HG02678 (cell line): ENCODE measurements around the gene DYRK2.

Experiments used
- ATAC-seq: cut with Tn5 transposase; IDR thresholded peaks from one replicate; pipeline ENCODE4 v1.9.1; 2021; ENCODE audit warnings: mild to moderate bottlenecking, moderate library complexity; ENCODE audit not compliant: unreplicated experiment

DYRK2 gene

DNA sequence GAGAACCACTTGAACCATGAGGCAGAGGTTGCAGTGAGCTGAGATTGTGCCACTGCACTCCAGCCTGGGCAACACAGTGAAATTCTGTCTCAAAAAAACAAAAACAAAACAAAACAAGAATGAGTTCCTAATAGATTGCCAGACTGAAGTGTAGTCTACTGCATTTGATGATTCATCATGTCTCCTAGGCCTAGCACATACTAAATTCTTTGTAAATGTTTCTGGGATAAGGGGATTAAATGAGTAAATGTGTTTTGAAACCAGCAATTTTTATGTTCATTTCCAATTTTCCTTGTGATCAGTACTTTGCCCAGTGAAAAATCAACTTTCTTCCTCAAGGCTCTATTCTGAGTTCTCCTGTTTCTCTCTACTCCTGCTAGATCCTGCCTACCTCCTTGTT lies 2.9 kb upstream of the DYRK2 start:
- ATAC-seq = no peak

DNA sequence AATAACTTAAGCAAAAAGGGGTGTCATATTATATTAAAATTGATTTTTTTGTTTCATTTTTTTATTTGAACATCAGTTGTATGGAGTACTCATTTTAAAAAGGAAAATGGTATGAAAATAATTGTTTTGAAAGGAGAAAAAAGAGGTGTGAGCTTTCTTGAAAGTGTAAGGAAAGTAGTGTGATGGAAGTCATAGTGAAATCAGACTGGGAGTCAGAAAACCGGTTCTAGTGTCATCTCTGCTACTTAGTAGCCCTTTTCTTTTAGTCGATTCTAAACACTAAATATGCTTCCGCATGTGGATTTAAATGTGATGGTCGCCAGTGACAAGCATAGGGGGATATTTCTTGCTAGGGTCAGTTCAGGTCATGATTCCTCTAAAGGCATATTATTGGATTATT lies 1.8 kb upstream of the DYRK2 start:
- ATAC-seq = no peak

DNA sequence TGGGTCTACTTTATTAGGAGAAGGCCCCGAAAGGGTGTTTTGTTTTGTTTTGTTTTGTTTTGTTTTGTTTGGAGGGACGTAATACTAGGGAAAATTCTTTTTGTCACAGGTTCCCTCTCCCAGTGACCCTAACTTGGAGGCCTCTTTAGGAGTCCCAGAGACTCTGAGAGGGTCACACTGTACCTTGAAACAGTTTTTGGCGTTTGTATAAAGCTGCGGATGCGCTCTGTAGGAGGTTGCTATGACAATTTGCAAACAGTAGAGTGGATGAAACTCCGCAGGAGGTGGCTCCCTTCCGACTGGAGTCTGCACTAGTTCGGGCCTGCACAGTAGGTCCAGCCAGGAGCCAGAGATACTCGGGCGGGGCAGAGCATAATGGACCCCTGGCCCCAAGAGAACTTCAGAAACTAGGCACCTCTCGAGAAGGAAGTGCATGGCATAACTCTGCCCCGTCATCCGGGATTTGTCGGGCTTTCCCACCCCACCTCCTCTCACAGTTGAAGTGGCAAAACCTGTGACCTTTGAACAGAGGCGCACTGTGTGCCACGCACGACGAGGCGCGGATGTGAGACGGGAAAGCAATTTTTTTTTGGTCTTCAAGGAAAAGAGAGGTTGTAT lies 1.3 kb upstream of the DYRK2 start:
- no peak for ATAC-seq

DNA sequence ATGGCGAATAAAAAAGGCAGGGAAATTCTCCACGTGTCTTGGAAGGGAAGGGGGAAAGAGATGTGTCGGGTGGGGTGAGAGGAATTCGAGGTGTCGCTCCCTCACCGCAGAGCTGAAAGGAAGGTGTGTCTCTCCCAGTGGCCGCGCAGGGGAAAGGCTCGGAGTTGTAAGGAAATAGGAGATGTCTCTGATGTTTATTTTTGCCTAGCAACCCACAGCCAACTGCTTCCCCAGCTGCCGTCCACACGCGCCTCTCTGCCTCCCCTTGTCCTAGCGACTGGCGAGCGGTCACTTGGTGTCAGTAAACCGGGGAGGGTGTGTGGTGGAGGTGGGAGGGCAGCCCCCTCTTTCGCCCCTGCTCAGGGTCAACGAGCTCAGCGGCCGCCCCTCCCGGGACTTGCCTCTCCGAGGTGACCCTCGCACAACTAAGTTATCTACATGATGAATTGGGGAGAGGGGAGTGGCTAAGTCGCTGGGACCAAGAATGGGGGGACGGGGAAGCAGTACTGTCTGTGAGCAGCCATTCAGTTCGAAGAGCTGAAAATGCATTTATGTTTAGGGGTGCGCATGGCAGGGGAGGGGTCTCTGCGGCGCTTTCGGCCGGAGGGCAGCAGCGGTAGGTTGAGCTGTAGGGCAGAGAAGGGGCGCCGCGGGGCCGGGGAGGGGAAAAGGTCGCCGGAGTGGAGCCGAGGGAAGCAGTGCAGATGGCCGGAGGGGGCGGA lies 585 bp upstream of the DYRK2 start:
- peak; percentile 0 for ATAC-seq

DNA sequence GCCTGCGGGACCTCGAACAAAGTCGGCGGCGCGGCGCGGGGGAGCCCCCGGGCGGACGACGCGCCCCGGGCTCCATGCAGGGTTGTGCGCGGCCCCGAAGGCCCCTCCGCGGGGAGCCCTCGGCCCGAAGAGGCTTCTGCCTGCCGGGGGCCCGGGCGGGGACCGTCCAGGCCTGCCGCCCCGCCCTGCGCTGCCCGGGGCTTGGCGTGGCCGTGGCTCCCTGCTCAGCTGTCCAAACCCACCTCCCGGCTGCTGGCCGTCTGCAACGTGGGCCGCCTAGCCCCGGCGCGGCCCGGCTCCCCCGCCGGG lies 670 bp downstream of the DYRK2 start:
- ATAC-seq = peak; percentile 24

DNA sequence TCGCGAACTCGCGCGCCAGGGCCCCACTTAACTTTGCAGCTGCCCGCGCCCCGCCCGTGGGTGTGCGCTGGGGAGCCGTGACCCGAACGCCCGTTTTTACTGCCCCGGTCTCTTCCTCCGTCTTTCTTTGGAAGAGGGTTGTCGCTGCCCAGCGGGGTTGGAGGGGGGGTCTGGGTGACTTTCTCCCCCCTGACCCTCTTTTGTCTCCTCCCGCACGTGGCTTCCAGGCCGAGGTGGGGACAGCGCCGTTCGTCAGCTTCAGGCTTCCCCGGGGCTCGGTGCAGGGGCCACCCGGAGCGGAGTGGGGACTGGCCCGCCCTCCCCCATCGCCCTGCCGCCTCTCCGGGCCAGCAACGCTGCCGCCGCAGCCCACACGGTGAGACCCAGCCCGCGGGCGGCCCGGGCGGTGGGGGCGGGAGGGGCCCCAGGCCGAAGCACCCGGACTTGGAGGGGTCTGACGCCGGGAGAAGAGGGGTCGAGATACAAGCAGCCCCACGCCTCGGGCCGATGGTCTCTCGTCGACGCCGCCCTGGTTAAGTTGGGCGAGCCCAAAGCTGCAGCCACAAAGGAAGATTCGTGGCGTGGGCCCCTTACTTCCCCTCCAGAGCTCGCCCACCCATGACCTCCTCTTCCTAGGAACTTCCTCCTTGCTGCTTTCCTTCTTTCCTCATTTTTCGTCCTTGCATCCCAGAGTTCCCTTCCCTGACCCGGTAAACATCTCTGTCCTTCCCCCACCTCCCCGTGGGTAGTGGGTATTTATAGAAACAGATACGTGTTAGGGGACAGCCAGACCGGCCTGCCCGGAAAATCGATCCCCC lies 1.2 kb downstream of the DYRK2 start:
- ATAC-seq = peak; percentile 4

DNA sequence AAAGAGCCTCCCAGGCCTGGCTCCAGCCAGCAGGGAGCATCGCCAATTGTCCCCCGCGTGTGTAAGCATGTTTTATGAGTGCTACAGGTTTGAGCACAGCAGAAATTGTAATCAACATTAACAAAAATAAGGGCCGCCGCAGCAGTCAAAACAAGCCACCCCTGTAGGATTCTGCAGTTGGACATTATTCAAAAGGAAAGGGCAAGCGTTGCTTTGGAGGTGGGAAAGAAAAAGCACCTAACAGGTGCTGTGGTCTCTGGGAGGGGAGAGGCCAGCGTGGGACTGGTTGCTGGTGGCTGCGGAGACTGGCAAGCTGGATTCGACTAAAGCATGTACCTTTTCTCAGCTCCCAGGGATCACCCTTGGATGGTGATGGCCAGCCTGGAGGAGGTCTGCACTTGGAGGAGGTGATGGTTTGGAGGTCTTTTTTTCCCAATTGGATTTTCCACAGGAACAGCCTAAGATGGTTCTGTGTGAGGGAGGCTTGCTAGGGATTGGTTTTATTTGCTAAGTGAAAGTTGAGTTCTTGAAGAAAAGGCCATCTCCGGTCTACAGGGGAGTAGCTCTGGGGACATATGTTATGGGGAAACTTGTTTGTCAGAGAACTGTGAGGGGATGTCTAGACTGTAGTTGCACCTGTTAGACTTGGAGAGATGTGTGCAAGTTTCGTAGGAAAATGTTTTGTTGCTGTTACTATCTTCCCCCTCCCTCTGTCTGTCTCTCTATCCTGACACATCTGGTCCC lies 2.0 kb downstream of the DYRK2 start:
- peak; percentile 29 for ATAC-seq

DNA sequence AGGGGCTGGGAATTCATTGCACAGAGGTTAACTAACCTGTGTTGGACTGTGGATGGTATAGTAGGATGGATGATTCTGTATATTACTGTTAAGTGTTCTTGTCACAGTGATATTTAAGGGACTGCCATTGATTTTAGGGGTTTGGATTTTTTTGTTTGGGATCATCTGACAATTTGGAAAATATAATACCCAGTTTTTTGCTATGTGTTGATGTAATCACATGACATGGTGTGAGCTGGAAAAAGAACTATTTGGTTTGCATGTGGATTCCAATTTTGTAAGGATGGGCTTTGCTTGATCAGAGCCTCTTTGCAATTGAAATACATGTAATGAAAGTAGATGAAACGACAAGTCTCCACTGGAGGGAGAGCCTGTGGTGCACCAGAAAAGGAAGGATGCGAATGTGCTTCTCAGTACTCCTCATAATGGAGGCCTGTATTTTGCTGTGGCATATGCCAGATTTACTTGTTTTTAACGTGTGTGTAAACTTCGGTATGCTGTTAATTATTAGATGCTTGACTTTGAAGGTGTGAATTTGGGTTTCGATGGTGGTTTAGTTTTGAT lies 2.7 kb downstream of the DYRK2 start:
- ATAC-seq = no peak

DNA sequence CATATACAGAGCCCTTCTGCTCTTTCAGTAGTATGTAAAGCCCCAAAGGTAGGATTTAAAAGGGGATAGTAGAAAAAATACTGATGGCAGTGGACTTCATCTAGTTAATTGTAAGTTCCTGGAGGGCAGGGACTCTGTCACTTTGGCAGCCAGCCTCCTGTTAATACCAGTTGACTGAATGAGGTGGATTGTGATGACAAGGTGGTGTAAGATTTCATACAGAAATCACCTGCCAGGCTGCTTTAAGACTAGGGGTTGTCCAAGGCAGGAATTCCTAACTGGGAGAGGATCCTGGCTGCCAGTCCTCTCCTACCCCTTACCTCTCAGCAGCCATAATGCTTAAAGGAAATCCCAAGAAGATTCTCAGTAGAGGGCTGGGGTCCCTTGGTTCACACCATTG lies 7.3 kb downstream of the DYRK2 start:
- ATAC-seq = no peak

DNA sequence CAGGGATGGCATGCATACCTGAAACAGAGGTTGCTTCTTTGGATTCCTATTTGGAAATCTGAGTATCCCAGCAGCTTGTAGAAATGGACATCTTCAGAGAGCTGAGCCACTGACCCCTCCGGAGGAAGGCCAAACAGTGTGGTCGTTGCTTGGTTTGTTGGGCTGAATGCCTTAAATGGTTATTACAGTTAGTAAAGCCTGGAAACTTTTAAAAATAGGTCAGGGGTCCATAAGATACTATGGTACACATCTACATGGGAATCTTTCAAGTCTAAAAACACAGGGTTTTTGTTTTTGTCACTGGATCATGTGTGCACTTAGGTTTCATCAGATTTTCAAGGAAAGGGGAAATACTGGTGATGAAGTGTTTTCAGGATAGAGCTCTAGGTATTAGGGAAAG lies 7.7 kb downstream of the DYRK2 start:
- ATAC-seq = no peak

DNA sequence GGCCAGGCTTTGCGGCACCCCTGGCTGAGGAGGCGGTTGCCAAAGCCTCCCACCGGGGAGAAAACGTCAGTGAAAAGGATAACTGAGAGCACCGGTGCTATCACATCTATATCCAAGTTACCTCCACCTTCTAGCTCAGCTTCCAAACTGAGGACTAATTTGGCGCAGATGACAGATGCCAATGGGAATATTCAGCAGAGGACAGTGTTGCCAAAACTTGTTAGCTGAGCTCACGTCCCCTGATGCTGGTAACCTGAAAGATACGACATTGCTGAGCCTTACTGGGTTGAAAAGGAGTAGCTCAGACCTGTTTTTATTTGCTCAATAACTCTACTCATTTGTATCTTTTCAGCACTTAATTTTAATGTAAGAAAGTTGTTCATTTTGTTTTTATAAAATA lies 9.9 kb downstream of the DYRK2 start:
- no peak for ATAC-seq

DNA sequence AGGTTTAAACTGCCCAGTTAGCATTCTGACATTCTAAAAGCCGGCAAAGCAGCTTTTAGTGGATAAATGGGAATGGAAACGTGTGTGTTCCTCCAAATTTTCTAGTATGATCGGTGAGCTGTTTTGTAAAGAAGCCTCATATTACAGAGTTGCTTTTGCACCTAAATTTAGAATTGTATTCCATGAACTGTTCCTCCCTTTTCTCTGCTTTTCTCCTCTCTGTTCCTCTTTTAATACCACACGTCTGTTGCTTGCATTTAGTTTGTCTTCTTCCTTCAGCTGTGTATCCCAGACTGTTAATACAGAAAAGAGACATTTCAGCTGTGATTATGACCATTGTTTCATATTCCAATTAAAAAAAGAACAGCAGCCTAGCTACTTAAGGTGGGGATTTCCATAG lies 10.7 kb downstream of the DYRK2 start:
- no peak for ATAC-seq

DNA sequence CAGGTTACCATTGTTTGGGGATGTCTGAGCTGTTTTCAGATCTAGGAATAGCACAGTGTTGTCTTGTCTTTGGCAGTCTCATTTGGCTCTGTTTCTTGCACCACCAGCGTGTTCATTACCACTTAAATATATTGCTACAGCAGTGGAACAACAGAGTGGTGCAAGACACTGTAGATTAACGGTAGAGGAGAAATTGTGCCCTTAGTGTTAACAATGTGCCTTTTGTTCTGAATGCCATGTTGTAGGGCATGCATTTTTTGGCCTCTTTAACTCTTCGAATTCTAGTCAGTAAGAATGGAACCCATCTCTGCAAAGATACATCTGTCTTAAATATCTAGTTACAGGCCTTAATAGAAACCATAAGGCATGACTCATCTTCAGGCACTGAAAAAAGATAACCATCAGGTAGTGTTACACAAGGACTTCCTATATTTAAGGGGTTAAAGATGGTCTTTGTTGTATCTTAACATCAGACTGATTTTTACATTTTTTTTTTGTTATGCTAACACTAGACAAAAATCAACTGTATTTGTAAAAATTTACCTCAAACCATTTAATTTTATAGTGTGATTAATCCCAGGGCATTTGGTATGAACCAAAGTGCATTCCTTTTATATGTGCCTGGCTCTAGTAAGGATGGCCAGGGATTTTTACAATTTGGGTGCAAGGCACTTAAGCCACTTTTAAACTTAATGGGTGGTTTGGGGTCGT lies 12.9 kb downstream of the DYRK2 start:
- no peak for ATAC-seq

DNA sequence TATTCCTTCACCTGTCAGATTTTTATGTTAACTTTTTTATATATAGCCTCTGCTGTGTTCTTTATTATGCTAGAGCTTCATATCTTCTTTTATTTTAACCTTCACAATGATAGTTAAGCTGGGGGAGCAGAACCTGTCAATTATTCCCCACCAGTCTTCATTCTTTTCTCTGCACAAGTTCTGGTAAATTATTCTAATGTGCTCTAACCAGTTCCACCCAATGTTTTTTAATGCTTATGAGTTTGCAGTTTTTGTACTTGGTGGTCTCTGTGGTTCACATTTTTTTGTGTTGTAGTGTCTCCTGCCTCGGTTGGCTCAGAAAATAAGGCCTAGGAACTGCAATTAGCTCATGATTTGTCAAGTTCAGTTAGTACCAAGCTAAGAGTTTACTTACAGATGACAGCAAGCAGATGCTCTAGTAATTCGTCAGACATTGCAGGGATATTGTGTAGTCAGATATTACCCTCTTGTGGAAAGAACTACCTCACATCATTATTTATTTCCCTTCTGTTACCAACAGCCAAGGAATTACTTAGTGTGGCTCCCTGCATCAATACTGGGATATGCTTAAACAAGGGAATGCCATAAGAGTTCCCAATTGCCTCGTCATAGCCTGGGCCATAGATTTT lies 14.5 kb downstream of the DYRK2 start:
- no peak for ATAC-seq

DNA sequence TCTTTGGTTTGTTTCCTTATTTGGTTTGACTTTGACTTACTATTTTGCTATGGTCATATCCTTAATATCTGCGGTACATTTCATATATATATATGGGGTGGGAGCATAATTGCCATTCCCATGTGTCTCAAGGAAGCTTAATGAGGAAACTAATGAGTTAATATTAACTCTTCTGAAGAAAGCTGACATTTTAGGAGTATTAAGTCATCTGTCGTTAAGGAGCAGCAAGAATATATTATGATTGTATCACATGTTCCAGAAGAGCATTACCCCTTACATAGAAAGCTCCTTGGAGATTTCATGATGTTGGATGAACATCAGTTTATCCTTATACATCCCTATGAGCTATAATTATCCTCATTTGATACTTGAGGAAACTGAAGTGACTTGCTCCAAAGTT lies 15.6 kb downstream of the DYRK2 start:
- no peak for ATAC-seq

DNA sequence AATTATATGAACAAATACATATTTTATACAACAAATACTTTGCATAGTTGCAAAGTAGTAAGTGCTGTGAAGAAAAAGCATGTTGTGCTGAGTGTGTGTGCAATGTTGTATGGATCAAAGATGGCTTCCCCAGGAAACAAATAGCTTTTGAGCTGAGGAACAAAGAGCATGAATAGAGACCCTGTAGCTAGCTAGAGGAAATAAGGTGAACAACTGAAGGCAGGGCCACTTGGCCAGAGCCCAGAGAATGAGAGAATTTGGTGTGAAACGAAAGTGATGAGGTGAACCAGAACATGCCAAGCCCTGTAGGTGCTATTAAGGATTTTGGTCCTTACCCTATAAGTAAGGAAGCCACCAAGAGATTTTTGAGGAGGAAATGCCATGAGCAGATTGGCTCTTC lies 17.1 kb downstream of the DYRK2 start:
- ATAC-seq = no peak

DNA sequence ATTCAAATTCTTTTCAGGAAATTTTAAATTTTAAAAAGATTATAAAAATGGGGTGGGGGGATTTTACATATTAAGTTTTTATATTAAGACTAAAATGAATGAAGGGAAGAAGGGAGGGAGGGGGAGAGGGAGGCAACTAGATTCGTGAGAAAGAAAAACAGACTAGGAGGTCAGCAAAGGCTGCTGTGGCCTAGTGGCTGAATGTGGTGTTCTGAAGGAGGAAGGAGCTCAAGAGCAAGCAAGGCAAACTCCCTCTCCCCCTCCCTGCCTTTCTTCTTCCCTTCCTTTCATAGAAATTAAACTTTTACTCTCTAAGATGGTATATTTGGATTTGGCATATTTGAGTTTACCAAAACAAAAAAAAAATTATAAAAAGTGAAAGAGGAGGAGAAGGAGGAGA lies 18.1 kb downstream of the DYRK2 start:
- ATAC-seq = no peak

DNA sequence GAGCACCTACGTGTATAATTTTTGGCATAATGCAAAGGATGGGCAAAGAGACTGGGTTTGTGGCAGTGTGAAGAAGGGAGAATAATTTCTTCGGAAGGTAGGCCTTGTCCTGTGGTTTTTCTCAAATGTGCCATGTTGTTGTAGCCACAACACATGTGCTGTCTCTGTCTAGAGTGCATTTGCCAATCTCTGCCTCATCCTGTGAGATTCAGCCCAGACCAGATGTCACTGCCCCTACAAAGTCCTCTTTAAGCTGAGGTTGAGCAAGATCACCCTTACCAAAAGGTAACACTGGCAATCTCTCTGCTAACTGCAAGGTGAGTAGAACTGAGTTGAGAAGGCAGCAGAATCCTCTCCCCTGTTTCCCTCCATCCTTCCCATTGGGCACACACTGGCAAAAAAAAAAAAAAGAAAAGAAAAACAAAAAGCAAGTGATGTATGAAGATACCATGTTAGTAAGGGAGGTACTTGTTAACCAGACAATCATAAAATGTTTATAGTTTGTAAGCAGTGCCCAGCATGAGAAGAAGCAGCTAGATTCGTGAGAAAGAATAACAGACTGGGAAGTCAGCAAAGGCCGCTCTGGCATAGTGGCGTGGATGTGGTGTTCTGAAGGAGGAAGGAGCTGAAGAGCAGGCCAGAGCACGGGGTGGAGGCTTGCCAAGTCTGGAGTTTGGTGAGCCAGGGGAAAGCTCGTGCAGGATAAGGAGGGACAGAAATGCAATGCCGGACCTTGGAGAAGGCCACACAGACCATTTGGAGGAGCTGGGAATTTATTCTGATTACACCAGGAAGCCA lies 18.9 kb downstream of the DYRK2 start:
- ATAC-seq = no peak

DNA sequence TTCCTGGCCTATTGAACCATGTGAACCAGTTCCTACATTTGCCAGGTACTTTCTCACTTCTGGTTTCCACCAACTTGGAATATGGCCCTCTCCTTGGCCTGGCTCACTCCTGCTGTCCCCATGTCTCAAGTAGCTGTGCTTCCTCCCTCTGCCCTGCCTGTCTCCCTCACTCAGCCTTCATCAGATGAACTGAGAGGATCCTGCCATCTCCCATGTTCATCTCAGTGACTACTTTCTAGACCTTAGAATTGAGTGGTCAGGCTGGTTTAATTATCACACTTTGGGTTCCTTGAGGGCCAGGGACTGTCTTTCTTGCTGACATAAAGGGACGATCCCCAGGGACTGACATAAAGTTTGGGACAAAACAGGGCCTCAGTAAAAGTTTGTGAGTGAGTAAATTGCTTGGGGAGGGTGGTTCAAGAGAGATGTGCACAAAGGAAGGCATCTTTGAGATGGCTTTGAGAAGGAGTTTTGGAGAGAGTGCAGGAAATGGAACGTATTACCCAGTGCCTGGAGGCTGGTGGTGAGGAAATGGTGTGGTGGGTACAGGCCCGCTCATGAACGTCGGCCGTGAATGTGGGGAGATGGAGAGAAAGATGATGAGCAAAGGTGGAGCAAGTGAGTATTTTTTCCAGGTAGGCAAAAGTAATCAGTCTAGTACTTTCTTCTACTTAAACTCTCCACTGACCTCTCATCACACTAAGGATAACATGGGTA lies 20.8 kb downstream of the DYRK2 start:
- ATAC-seq = no peak
